GM18511 (cell line): ENCODE data around the gene GINS1.

Source experiments
- ATAC-seq: cut with Tn5 transposase; IDR thresholded peaks from one replicate; pipeline ENCODE4 v1.9.1; 2021; ENCODE audit warnings: mild to moderate bottlenecking, moderate library complexity; ENCODE audit not compliant: unreplicated experiment

The GINS1 gene

DNA sequence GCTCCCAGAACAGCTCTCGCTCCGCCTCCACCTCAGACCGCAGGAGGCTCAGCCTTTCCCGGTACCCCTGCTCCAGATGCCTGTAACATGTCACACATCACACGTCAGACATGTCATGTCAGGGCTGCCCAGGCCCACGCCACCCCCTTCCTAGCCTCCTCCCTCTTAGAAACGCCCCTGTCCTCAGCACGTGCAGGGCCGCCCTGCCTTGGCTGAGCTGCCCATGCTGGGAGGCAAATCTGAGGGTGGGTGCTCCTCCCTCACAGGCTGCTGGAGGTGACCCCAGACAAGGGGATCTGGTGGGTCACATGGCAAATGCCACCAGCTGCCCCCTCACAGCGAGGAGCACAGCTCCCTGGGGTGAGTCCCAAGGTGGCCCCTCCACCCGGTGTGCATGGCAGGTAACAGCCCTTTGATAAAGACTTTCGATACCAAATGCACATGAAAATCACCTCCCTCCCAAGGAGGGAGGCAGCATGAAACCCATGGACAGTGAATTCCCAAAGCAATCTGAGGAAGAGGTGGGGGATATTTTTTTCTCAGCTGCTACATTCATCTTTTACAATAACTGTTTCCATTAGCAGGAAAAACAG, 84.1 kb downstream of the GINS1 start:
- ATAC-seq = no peak

DNA sequence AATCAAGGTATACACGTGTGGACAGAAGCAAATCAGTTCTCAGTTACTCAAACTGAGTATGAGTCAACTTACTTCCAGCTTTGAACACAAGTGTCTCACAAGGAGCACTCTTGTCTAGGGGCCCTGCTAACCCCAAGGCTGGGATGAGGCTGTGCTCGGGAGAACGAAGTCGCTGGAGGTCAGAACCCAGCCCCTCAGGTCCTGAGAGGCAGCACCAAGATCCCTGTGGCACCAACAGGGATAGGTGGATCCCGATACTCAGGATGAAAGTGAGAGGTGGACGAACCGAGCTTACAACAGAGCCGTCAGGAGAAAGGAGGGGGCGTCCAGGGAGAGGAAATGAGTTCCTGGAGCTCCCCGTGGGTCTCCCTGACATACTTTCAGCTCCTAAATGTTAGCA, 85.7 kb downstream of the GINS1 start:
- ATAC-seq = no peak

DNA sequence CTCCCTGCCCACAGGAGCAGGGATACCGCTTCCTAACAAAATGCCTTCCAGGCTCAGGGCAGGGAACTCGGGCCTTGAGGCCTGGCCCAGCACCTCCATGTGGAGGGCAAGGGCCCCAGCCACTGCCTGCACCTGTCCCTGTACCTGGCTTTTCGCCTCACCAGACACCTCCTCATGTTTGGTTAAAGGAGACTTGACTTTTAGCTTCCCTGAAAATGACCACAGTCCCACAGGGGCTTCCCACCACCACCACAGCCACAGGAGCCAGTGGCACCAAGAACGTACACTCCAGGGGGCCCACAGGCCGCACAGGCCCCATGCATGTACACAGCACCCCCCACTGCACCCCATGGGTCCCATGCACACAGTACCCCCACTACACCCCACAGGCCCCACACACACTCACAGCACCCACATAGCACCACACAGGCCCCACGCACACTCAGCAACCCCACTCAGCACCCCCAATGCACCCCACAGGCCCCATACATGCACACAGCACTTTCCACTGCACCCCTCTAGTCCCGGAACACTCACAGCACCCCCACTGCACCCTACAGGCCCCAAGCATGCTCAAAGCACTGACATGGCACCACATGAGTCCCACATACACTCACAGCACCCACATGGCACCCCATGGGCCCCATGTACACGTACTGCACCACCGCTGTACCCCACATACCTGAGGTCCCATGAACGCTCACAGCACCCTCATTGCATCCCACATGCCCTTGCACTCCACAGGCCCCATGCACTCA, 86.5 kb downstream of the GINS1 start:
- no peak for ATAC-seq

DNA sequence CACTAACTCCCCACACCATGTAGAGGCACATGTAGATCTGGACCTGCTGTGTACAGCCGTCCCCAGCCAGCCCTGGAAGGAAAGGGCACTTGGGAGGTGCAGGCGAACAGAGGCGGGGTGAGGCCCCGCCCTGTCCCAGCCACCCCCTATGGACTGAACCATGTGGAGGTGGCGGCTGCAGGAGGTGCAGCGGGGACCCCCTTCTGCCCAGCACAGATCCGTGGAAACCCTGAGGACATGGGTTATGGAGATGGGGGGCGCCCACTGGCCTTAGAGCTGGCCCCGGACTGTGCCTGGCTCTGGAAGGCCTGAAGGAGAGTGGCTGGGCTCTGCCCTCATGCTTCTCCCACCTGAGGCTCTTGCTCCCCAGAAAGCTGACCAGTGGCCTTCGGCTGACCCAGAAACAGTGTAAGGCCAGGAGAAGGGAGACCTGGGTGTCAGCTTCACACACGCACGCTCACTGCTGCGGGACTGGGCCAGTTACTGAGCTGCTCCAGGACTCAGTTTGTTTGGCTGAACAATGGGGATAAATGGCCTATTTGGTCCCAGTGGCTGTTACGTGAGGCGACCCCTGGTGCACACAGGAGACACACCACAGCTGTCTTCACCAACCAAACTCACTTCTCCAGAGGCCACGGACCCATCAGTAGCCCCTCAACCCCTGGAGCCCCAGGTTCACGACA, 87.2 kb downstream of the GINS1 start:
- ATAC-seq = no peak

DNA sequence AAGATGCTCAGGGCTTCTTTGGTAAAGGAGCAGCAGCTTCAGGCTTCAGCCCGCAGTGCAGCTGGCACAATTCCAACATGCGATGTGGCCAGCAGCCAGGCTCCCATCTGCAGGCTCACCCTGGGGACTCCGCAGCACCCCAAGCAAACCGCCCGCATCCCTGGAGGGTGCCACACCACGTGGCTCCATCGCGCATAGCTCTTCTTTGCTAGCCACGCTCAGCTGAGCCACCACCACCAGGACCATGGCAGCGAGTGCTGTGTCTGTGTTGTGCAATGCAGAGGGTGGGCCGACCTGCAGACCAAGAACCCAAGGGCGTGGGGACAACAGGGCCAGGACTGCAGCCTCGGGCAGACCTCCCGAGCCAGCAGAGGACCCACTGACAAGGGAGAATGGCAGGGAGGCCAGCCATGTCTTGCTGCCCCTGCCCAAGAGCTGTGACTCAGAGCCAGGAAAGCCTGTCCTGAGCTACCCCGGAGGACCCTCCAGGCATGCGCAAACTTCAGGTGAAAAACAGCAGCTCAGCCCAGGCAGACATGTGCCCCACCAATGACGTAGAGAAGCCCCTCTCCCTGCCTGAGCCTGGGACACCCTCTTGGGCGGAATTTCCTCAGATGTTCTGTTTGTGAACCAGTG, 87.8 kb downstream of the GINS1 start:
- ATAC-seq = no peak

DNA sequence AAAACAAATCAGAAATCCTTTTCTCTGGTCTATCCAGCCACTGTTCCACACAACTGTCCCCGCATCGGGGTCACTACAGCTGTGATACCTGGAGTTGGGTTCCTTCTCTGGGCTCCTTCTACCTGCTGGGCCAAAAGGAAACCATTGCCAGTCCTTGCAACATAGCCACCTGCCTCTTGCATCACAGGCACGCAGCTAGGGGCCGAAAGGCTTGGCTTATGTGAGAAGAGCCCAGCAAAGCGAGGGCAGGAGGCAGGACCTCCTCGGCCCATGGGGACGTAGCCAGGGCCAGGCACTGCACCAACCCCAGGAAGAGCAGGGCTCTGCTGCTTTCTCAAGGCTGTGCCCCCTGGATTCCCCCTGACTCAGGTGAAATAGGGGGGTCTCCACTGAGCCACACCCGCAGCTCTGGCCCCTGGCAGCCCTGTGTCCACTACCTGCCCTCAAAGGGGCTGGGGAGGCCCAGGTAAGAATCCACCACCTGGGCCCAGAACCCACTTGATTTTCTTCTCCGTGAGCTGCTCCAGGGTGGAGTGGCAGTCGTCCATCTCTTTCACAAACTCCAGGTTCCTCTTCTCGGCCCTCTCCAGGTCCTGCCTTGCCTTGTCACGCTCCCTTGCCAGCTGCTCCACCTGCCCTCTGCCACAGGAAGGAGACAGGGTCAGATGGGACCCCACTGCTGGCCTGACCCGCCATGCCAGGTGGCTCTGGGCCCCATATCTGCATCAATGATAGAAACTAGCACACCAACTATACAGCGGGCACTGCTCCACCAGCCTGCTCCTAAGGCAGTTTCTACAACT, 88.9 kb downstream of the GINS1 start:
- no peak for ATAC-seq

DNA sequence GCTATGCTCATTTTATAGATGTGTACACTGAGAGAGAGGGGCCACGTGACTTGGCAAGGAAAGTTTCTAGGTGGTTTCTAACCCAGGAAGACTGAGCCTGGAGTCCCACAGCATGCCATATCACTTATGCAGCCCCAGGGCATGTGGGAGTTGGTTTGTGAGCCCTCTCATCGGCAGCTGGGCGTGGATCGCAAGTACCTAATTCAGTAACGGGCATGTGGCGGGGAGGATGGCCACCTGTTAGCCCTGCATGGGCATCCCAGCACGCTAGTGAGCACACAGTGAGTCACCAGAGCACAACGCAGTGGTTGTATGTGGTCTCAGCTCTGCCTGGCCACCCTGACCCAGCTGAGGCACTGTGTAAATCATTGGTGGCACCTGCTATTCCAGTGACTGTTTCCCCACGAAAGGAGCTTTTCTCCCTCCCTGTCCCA, 89.5 kb downstream of the GINS1 start:
- no peak for ATAC-seq

DNA sequence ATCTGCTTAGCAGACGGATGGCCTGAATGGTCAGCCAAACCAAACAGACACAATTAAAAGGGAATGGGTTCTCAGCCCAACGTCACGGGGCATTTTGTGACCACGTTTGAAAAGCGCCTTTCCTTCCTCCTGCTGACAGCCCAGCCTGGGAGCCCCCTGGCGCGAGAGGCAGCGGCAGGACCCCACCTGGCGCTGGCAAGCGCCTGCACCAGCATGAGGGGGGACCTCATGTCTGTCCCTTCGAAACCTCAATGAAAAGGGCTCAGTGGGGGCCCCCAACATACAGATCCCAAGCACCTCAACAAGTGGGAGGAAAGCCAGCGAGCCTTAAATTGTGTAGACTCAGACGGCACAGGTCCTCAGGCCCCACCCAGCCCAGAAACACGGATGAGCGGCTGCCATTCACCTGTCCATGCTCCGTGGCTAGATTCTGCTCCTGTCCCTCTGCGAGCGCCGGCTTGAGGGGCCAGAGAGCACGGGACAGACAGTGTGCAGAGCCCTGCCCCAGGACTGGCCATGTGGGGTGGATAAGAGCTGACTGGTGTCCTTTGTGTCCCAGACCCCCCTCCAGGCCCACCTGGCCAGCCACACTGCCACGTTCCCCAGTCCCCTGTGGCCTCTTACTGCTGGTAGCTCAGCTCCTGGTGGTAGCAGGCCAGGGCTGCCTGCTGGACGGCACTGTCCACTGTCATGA, 90.3 kb downstream of the GINS1 start:
- ATAC-seq = no peak
